ENCODE results near the gene ABLIM3.

Gene ABLIM3

DNA sequence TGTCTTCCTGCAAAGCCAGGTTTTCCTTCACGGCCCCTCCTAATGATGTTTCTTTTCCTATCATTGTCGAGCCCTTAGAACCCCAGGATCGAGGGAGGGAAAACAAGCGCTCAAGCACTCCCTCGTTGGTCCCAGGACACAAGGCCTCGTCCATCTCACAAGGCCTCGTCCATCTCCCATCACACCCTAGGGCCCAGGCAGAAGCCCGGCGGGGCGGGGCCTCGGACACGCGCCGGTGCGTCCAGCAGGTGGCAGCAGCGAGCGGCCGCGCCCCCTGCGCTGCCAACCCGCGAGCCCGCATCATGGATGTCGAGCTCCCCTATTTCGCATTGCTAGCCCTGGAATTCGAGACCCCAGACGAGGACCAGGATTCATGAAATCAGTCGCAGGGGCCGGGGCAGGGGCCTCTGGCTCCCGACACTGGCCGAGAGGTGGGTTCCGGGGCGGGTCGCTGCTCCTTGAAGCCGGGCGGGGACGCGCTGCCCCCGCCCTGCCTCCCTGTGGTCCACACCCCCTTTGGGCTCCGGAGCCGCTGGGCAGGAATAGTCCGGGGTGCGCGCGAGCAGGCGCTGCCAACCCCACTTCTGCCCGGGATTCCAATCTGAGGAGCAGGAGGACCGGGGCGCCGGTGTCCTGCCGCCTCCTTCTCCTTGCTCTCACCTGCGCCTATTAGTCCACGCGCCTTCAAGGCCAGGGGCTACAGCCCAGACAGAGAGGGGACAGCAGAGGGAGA lies at the start of gene ABLIM3:
Gene ABLIM3 (plus strand): TSS at position 270 of the 733 bp plus-strand sequence. CDS start 603 bp downstream, outside the sequence.
- peak; percentile 78 to 79 for DNase-seq (ENCODE audit: low read depth in 1 of 2, low spot score in 1 of 2)
- in situ Hi-C loops (cut with HindIII; ENCODE audit: low pct_unique_long_range_greater_than_20kb, low sequenced_read_pairs): no loop called here
- no peak for TF ChIP-seq JUND (IDR thresholded peaks at IDR 0.05; ENCODE audit: low read depth)

DNA sequence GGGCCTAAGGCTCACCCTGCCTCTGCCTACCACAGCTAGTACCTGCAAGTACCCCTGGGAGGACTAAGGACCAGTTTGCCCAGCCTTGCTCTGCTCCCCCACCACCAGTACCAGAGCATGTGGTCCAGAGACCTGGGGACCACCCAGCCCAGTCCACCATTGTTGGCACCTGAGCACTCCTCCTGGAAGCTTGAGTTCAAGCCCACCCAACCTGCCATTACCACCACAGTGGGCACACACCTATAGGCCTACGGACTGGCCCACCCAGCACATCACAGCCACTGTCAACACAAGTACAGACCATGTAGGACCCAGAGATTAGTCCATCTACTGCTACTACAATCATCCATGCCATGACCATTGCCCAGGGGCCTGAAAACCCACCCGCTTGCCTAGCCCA lies 47.7 kb upstream of the ABLIM3 start:
- no peak for DNase-seq (ENCODE audit: low read depth in 1 of 2, low spot score in 1 of 2)
- in situ Hi-C loops (cut with HindIII; ENCODE audit: low pct_unique_long_range_greater_than_20kb, low sequenced_read_pairs): no loop called here
- TF ChIP-seq JUND (IDR thresholded peaks at IDR 0.05; ENCODE audit: low read depth): no peak

DNA sequence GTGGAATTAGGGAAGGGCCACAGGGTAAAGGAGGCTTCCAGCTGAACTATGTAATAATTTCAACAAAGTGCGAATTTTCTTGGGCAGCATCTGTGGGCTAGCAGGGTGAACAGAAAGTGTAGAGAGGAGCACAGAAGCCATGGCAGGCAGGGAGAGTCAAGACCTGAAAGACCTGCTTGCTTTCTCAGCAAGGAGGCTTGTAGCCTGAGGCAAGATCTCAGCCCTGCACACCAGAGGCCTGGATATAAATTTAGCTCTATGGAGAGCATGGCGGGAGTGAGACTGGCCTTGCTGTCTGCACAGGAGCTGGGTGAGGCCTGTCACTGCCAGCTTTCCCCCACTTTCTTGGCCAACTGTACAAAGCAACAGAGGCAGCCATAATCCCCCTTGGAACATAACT lies 46.3 kb upstream of the ABLIM3 start:
- in situ Hi-C loops (cut with HindIII; ENCODE audit: low pct_unique_long_range_greater_than_20kb, low sequenced_read_pairs): no loop called here
- TF ChIP-seq JUND (IDR thresholded peaks at IDR 0.05; ENCODE audit: low read depth): no peak
- DNase-seq (ENCODE audit: low read depth in 1 of 2, low spot score in 1 of 2): peak in 1 of 2 experiments; percentile 71

DNA sequence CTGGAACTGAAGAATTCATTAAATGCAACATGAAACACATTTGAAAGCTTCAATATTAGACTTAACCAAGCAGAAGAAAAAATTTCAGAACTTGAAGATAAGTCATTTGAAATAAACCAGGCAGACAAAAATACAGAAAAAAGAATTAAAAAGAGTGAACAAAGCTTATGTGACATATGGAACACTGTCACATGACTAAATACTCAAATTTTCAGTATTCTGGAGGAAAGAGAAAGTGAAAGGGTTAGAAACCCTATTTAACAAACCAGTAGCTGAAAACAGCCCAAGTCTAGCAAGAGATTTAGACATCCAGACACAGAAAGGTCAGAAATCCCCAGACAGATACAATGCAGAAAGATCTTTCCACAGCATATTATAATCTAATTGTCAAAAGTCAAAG lies 41.4 kb upstream of the ABLIM3 start:
- in situ Hi-C loops (cut with HindIII; ENCODE audit: low pct_unique_long_range_greater_than_20kb, low sequenced_read_pairs): no loop called here
- DNase-seq (ENCODE audit: low read depth in 1 of 2, low spot score in 1 of 2): no peak

DNA sequence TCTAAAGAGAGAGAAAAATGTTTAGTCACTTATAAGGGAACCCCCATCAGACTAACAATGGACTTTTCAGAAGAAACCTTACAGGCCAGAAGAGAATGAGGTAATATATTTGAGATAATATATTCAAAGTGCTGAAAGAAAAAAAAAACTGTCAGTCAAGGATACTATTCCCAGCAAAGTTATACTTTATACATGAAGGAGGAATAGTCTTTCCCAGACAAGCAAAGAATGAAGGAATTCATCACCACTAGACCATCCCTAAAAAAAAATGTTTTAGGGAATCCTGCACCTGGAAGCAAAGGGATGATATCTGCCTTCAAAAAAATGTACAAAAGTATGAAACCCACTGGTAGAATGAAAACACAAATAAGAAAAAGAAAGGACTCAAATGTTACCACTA lies 41.0 kb upstream of the ABLIM3 start:
- no peak for DNase-seq (ENCODE audit: low read depth in 1 of 2, low spot score in 1 of 2)
- no peak for TF ChIP-seq JUND (IDR thresholded peaks at IDR 0.05; ENCODE audit: low read depth)
- in situ Hi-C loops (cut with HindIII; ENCODE audit: low pct_unique_long_range_greater_than_20kb, low sequenced_read_pairs): no loop called here

More for the DNA sequence above, 41.4 kb upstream of the ABLIM3 start:
- TF ChIP-seq JUND (IDR thresholded peaks at IDR 0.05; ENCODE audit: low read depth): no peak

DNA sequence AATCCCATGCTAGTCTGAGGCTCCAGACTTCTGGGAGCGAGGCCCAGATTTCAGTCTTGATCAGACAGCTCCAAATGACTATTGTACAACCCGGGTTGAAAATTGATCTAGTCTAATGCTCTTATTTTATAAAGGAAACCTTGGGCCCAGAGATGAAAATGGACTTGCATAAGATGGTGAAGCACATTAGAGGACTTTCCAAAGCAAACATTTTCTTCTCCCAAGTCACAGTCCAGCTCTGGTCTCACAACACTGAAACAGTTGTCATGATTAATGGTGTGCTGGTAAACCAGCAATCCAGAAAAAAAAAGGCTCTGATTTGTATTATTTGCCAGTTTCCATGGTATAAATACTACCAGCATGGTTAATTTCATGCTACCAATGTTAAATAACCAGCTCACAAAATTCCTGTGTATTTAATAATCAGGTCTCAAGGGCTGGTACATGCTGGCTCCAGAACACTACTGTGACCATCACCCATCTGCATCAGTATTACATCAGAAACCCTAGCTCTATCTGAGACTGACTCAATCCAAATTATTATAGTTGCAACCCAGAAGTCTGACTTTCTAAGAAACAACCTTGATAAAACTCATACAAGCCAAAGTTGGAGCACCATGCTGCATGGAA lies 32.5 kb upstream of the ABLIM3 start:
- in situ Hi-C loops (cut with HindIII; ENCODE audit: low pct_unique_long_range_greater_than_20kb, low sequenced_read_pairs): no loop called here
- DNase-seq (ENCODE audit: low read depth in 1 of 2, low spot score in 1 of 2): no peak
- no peak for TF ChIP-seq JUND (IDR thresholded peaks at IDR 0.05; ENCODE audit: low read depth)

DNA sequence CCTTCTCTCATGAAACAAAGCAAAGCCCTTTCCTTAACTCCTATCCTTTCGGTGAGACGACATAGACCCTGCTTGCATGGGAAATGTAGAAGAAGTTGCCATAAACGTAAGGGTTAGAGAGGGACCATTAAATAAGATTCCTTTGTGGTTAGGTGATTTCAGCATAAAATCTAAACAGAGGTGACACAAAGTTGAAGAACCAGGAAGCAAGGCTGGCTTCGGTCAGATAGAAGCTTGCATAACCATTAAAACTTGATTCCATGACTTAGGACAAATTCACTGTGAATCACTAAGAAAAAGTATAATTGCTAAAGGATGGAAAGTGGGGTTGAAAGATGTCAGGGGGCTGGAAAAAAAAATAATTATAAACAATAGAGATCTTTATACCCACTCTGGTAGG lies 30.9 kb upstream of the ABLIM3 start:
- DNase-seq (ENCODE audit: low read depth in 1 of 2, low spot score in 1 of 2): no peak
- in situ Hi-C loops (cut with HindIII; ENCODE audit: low pct_unique_long_range_greater_than_20kb, low sequenced_read_pairs): no loop called here
- no peak for TF ChIP-seq JUND (IDR thresholded peaks at IDR 0.05; ENCODE audit: low read depth)

DNA sequence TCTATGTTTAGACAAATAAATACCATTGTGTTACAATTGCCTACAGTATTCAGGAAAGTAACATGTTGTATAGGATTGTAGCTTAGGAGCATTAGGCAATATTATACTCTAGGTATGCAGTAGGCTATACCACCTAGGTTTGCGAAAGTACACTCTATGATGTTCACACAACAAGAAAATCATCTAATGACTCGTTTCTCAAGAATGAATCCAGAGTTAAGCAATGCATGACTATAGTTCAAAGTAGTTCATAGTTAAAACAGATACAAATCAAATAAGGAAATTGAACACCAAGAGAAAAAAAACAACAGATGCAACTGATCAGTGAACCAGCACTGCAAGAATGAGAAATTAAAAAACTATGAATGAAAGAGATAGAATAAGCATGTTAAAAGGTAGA lies 27.6 kb upstream of the ABLIM3 start:
- DNase-seq (ENCODE audit: low read depth in 1 of 2, low spot score in 1 of 2): no peak
- no peak for TF ChIP-seq JUND (IDR thresholded peaks at IDR 0.05; ENCODE audit: low read depth)
- in situ Hi-C loops (cut with HindIII; ENCODE audit: low pct_unique_long_range_greater_than_20kb, low sequenced_read_pairs): no loop called here

DNA sequence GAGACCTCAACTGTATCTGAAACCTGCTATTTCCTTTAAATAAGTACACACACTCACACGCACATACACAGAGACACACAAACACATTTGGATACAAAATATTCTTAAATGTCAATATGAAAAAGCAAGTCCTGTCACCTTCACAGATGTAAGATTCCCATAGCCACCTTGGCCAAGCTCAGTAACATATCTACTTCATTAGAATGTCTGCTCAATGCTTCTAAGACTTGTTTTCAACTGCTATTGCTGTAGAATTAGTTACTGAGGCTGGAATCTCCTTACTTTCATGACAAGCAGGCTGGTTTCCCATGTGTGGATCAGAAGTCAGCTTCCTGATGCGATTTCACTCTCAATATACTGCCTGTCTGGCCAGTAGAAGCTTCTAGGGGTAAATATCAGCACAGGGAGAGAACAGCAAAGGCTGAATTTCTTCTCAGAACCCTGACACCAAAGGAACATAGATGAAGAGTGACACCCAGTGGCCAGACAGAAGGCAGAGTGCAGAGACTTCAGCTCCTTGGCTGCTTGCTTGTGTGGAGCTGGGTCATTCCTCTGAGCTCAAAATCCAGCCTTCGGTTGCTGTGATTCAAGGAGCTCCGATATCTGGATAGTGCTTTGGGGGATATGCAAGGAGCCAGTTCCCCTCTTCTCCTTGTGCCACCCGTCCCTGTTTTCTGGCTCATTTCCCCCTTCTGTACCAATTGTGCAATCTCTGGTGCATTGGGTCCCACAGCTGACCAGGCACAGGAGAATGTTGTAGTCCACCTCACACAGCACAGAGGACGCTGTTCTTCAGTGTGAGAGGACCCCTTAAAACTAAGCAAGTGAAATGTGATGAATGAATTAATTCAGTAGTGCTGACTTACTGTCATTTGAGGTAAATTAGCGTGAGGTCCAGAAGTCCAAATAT lies 26.6 kb upstream of the ABLIM3 start:
- in situ Hi-C loops (cut with HindIII; ENCODE audit: low pct_unique_long_range_greater_than_20kb, low sequenced_read_pairs): no loop called here
- peak; percentile 34 to 89 for DNase-seq (ENCODE audit: low read depth in 1 of 2, low spot score in 1 of 2)
- no peak for TF ChIP-seq JUND (IDR thresholded peaks at IDR 0.05; ENCODE audit: low read depth)

DNA sequence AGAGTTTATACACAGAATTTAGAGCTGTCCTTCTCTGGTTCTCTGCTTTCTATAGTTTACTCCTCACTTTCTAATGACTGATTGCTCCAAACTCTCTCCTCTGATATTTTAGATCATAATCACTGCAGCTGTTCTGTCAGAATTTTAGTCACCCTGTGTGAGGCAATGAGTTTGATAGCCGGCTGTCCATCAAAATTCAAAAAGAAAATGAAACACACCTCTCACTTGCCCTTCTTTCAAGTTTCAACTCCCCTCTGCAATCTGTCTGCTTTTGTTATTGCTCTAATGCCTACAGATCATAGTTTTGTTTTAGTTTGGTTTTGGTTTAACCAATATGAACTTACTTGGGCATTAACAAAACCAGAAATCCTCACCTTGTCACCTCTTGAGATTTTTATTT lies 23.3 kb upstream of the ABLIM3 start:
- in situ Hi-C loops (cut with HindIII; ENCODE audit: low pct_unique_long_range_greater_than_20kb, low sequenced_read_pairs): no loop called here
- DNase-seq (ENCODE audit: low read depth in 1 of 2, low spot score in 1 of 2): no peak
- TF ChIP-seq JUND (IDR thresholded peaks at IDR 0.05; ENCODE audit: low read depth): no peak

DNA sequence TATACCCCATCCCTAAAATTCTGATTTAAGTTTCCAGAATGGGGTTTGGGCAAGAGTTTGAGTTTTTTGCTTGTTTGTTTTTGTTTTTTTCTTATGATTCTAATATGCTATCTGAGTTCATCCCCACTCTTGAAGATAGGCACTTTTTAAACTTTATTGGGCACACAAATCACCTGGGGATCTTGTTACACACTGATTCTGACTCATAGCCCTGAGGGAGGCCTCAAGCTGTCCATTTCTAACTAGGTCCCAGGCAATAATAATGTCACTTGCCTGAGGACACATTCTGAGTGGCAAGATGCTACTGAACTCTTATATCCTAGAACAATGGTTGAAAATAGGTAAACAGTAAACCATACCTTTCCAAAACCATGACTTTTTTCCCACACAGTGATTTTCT lies 22.8 kb upstream of the ABLIM3 start:
- TF ChIP-seq JUND (IDR thresholded peaks at IDR 0.05; ENCODE audit: low read depth): no peak
- in situ Hi-C loops (cut with HindIII; ENCODE audit: low pct_unique_long_range_greater_than_20kb, low sequenced_read_pairs): no loop called here
- DNase-seq (ENCODE audit: low read depth in 1 of 2, low spot score in 1 of 2): no peak

DNA sequence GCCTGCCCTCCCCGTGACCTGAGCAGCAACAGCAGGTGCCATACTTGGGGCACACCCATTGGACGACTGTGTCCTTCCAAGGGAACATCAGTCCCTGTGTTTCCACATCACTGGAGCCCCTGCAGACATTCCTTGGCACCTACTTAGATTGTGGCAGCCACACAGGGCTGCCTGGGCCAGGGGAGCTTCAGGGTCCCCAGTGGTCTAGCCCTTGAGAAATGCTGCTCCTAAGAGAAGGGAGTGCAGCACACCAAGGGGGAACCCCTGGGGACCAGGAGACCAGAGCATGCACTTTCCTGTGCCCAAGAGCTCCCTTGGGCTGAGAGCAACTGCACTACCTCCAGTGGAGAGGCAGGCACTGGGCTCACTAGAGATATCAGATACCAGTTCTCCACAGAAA lies 20.1 kb upstream of the ABLIM3 start:
- no peak for DNase-seq (ENCODE audit: low read depth in 1 of 2, low spot score in 1 of 2)
- in situ Hi-C loops (cut with HindIII; ENCODE audit: low pct_unique_long_range_greater_than_20kb, low sequenced_read_pairs): no loop called here
- TF ChIP-seq JUND (IDR thresholded peaks at IDR 0.05; ENCODE audit: low read depth): no peak

DNA sequence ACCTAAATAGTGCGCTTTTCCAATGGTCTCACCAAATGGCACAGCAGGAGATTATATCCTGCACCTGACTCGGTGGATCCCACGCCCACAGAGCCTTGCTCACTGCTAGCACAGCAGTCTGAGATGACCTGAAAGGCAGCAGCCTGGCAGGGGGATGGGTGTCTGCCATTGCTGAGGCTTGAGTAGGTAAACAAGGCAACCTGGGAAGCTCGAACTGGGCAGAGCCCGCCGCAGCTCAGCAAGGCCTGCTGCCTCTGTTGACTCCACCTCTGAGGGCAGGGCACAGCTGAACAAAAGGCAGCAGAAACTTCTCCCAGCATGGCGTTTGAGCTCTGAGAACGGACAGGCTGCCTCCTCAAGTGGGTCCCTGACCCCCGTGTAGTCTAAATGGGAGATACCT lies 18.1 kb upstream of the ABLIM3 start:
- TF ChIP-seq JUND (IDR thresholded peaks at IDR 0.05; ENCODE audit: low read depth): no peak
- no peak for DNase-seq (ENCODE audit: low read depth in 1 of 2, low spot score in 1 of 2)
- in situ Hi-C loops (cut with HindIII; ENCODE audit: low pct_unique_long_range_greater_than_20kb, low sequenced_read_pairs): no loop called here
